ENCODE results near the gene PHLPP1.
"Not testable (repeated sequence)": the region's sequence is repeated elsewhere in the genome, so short reads cannot be mapped to it uniquely, and the experiment has no call there.

Gene PHLPP1

GRCh38 chr18:62717925-62718800 is 2.8 kb downstream of the PHLPP1 start:
- no peak for DNase-seq

- DNase-seq: no peak
Observed at GRCh38 chr18:62720048-62720447, 4.7 kb downstream of the PHLPP1 start.

DNA sequence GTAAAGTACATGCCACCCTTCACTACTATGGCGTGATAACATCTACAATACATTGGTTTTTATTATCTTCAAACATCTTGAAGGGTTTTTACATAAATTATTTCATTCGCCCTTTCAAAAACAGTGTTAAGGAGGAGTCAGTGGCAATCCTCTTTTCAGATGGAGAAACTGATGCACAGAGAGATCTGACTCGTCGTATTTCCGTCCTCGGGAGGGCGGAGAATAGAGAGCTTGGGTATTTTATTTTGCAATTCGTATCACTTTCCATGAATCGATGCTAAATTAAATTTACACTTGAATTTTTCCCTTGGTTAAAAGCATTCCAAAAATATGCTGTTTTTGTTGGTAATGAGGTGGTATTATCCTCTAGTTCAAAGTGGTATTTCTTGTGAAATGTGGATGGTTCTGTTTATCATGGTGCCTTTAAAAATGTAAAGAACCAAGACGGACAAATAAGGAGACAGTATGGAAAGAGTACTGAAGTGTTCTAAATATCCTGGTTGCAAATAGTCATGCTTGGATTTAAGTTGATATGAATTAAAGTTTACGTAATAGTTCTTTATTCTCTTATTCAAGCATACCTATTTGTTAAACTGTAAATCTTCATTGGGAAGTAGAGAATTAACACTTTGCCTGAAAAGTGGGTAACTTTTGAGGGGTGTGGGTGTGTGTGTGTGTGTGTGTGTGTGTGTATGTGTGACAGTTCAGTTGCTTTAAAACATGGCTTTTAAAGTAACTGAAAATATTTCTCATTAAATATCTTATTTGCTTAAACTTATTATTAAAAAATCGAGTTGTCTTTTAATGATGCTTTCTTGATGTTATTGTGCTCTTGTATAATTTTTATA is 5.6 kb downstream of the PHLPP1 start:
- DNase-seq: no peak

GRCh38 chr18:62721839-62722795 is 6.8 kb downstream of the PHLPP1 start:
- no peak for DNase-seq

DNA sequence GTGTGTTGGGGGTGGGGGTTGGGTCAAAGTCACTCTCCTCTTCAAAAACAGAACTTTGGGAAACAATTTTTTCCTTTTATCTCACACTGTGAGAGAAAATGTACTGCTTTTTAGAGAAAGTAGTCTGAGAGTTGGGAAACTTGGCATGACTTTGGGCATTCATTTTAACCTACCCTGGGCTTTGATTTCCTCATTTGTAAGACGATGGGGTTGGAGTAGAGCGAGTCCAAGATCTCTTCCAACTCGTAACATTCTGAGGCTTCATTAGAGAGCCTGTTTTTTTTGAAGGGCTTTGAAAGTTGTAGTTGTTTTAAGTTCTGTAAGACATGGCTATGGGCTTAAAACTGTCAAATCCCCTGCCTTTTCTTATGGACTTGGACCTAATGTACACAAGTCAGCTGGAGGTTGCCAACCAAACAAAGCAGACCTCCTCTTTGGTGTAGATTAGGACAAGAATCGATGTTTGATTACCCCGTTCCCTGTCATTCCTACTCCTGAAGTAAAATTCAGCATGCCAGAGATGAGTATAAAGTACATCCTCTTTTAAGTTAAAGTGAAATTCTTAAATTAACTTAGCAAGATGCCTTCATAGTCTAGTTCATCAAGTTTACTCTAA is 8.4 kb downstream of the PHLPP1 start:
- DNase-seq: no peak

- no peak for DNase-seq
Observed at GRCh38 chr18:62725896-62726295, 10.6 kb downstream of the PHLPP1 start.

DNA sequence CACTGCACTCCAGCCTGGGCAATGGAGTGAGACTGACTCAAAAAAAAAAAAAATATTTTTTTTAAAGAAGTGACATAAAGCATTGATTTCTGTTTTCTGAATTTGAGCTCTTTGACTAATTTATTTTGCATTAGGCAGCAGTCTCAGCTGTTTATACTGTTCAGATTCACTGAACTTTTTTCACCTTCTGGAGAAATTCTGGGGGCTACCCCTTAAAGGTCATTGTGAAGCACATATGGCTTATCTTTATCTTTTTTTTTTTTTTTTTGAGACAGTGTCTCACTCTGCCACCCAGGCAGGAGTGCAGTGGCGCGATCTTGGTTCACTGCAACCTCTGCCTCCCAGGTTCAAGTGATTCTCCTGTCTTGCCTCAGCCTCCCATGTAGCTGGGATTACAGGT is 12.9 kb downstream of the PHLPP1 start:
- no peak for DNase-seq

DNA sequence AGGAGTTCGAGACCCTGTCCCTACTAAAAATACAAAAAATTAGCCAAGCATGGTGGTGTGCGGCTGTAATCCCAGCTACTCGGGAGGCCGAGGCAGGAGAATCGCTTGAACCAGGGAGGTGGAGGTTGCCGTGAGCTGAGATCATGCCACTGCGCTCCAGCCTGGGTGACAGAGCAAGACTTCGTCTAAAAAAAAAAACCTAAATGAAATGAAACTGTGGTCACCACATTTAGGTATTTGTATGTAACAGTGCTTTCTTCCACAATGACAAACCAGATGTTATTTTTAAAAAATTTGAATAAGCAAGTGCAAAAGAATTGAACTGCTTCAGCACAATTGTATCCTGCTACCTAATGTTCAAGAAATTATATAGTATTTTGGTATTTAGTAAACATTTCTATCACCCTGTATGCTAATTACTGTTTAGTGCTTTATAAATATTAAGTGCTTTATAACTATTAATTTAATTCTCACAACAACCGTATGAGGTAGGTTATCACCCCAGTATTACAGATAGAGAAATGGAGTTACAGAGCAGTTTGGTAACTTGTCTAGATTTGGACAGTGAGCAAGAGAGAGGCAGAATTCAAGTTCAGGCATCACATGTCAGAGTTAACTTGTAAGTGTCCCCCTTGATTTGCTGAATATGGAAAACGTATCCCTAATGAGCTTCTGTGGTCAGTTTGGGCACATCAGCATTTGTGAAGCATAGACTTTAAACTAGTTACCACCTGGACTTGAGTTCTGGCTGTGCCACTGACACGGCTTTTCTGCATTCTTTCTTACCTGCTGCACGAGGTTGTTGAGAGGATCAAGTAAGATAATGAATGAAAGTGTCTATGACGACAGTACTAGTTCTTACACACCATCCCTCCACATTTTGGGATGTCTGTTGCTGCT is 14.4 kb downstream of the PHLPP1 start:
- no peak for DNase-seq

- no peak for DNase-seq
Observed at GRCh38 chr18:62730941-62731340, 15.6 kb downstream of the PHLPP1 start.

DNA sequence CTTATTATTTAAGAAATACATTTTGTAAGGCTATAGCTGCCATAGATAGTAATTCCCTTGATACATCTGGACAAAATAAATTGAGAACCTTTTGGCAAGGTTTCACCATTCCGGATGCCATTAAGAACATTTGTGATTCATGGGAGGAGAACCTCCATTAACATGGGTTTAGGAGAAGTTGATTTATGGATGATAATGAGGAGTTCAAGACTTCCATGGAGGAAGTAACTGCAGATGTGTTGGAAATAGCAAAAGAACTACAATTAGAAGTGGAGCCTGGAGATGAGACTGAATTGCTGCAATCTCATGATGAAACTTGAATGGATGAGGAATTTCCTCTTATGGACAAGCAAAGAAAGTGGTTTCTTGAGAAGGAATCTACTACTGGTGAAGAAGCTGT is 17.3 kb downstream of the PHLPP1 start:
- DNase-seq: no peak

GRCh38 chr18:62734290-62734689 is 18.9 kb downstream of the PHLPP1 start:
- no peak for DNase-seq

- DNase-seq: no peak
Observed at GRCh38 chr18:62735387-62735786, 20.0 kb downstream of the PHLPP1 start.

DNA sequence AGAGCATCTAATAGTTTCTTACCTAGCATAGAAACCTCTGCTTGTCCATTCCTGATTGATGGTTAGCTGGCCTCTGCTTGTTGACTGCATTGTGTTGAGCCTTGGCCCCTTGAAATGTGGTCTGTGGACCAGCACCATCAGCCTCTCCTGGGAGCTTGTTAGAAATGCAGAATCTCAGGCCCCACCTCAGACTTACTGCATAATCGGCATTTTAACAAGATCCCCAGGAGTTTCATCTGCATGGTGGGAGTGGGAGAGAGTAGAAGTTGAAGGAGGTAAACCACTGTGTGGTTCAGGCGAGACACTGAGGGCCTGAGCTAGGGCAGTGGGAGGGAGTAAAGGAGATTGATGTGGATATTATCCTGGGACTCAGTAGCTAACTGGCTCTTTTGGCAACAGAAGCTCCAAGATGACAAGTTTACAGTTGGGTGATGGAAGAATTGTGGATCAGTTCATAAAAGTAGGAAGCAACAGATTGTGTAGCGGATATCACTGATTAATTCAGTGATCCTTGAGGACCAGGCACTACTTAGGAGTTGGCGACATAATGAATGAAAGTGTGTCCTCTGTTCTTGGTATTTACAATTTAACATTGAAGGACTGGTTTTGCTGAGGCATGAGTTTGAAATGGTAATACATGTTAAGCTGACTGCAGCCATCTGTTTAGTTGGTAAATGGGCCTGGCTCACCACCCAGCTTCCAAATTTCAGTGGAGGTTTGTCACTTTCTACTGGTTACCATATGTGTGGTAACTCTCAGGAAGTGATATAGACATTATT is 20.9 kb downstream of the PHLPP1 start:
- DNase-seq: no peak

- no peak for DNase-seq
Observed at GRCh38 chr18:62737241-62737873, 22.0 kb downstream of the PHLPP1 start.

- DNase-seq: no peak
Observed at GRCh38 chr18:62738639-62739038, 23.3 kb downstream of the PHLPP1 start.

- no peak for DNase-seq
Observed at GRCh38 chr18:62739911-62740310, 24.6 kb downstream of the PHLPP1 start.

GRCh38 chr18:62740650-62741049 is 25.3 kb downstream of the PHLPP1 start:
- not testable (repeated sequence) for DNase-seq

GRCh38 chr18:62741118-62741566 is 25.8 kb downstream of the PHLPP1 start:
- no peak for DNase-seq

- DNase-seq: no peak
Observed at GRCh38 chr18:62741584-62741983, 26.2 kb downstream of the PHLPP1 start.
